Mesodermal cell (in vitro differentiated cells): Measurements from ENCODE around the gene MYO5B.
"Not testable (repeated sequence)": the region's sequence is repeated elsewhere in the genome, so short reads cannot be mapped to it uniquely, and the experiment has no call there.

ENCODE experiments used
- H3K27ac ChIP-seq: 2 replicates; pipeline ENCODE4 v1.7.0; 2013; ENCODE audit warnings: mild to moderate bottlenecking, low read depth, low read length, moderate library complexity; ENCODE audit not compliant: severe bottlenecking
- H3K36me3 ChIP-seq: 2 replicates; pipeline ENCODE4 v1.7.1; 2013; ENCODE audit warnings: mild to moderate bottlenecking, low read length, moderate library complexity; ENCODE audit not compliant: control insufficient read depth, insufficient read depth
- H3K4me1 ChIP-seq: one replicate; pipeline ENCODE4 v1.7.1; 2013; ENCODE audit warnings: mild to moderate bottlenecking, low read length; ENCODE audit not compliant: insufficient read depth, control insufficient read depth, poor library complexity, severe bottlenecking
- H3K4me3 ChIP-seq: 2 replicates; pipeline ENCODE4 v1.7.0; 2013; ENCODE audit warnings: low read length, control low read depth, mild to moderate bottlenecking; ENCODE audit not compliant: insufficient read depth, poor library complexity, severe bottlenecking; ENCODE audit errors: extremely low read depth
- H3K9me3 ChIP-seq: 2 replicates; pipeline ENCODE4 v1.7.1; 2013; ENCODE audit warnings: mild to moderate bottlenecking, low read length, moderate library complexity; ENCODE audit not compliant: control insufficient read depth
- WGBS, 2 experiments: methylation state at CpG; one replicate each; pipeline ENCODE4 v1.1.5; 2013; ENCODE audit warnings: missing lambda C conversion rate in 2 of 2; ENCODE audit not compliant: insufficient coverage in 2 of 2; 5-methylcytosine and 5-hydroxymethylcytosine counted together

Gene MYO5B

DNA sequence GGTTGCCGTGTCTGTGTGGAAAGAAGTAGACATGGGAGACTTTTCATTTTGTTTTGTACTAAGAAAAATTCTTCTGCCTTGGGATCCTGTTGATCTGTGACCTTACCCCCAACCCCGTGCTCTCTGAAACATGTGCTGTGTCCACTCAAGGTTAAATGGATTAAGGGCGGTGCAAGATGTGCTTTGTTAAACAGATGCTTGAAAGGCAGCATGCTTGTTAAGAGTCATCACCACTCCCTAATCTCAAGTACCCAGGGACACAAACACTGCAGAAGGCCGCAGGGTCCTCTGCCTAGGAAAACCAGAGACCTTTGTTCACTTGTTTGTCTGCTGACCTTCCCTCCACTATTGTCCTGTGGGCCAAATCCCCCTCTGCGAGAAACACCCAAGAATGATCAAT, 394.5 kb downstream of the MYO5B start:
- peaks cover 47% of the 10 kb centered on the region for H3K36me3 ChIP-seq
- H3K9me3 ChIP-seq, H3K27ac ChIP-seq, H3K4me3 ChIP-seq, H3K4me1 ChIP-seq: not testable (repeated sequence)
- WGBS, 2 experiments: 80% methylated on average over 1 of the region's 5 CpGs; no CpG with 5 or more reads in 1 of the 2 experiments

DNA sequence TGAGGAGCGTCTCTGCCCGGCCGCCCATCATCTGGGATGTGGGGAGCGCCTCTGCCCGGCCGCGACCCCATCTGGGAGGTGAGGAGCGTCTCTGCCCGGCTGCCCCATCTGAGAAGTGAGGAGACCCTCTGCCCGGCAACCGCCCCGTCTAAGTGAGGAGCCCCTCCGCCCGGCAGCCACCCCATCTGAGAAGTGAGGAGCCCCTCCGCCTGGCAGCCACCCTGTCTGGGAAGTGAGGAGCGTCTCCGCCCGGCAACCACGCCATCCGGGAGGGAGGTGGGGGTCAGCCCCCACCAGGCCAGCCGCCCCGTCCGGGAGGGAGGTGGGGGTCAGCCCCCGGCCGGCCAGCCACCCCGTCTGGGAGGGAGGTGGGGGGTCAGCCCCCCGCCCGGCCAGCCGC, 395.1 kb downstream of the MYO5B start:
- H3K27ac ChIP-seq, H3K4me1 ChIP-seq, H3K9me3 ChIP-seq, H3K4me3 ChIP-seq: not testable (repeated sequence)
- H3K36me3 ChIP-seq: peaks cover 47% of the 10 kb centered on the region
- WGBS, 2 experiments: 87 to 100% methylated on average over 3 to 6 of the region's 29 CpGs

DNA sequence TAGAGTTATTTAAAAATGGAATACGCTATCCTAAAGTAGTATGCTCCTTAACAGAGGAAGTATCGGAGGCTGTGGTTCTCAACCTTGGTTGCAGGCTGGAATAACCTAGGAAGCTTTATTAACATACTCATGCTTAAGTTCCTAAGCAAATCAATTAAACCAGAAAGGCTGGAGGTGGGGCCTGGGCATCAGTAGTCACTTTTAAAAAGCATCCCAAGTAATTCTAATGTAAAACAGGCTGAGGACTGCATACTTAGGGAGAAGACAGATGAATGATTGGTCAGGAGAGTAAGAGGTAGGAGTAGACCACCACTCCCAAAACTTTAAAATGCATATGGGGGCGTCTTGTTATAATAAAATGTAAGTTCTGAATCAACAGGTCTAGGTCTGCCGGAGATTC, 396.9 kb downstream of the MYO5B start:
- Histone ChIP-seq H3K27ac (no peak overlapping the region), H3K36me3 (peaks cover 60% of the 10 kb centered on the region), H3K9me3 (no peaks in the 10 kb centered on the region), H3K4me1 (no peaks in the 10 kb centered on the region), H3K4me3 (no peak overlapping the region)
- no CpG with 5 or more reads among the region's 4 CpGs for WGBS, 2 experiments

DNA sequence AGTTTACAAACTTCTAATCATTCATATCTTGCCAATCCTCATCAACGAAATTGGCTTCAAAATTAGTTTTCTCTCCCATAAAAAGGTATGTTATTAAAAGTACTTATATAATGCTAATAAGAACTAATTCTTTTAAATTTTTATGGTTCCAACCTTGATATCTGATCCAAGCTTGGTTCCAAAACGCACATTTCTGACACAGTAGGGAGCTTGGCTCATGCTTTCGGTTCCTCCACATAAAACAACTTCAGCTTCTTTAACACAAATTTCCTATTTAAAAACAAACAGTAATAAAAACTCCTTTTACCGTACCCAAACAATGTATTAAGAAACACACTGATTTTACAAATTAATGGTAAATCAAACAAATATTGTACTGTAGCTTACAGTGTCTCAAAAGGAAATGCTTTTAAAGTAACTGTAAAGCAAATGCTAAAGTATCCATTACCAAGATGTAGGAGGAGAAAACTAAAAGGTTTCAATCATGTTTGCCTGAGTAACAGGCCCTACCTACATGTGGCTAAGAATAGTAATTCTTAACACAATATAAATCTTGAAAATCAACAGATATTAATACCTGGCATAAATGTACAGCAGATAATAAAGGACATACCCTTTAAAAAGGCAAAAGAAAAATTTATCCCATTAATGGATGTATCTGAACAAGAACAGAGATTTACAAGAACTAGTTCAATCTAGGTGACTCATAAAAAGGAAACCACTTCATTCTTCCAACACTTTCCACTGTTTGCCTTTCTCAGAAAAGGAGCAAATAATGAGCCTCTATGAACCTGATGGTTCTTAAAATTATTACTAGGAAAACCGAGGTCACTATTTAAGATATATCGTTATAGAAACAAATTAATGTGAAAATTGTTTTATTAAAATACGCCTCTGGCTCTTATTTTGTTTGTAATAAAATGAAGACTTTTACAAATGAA, 399.1 kb downstream of the MYO5B start:
- H3K4me1 ChIP-seq: no peaks in the 10 kb centered on the region
- H3K36me3 ChIP-seq: peaks cover 59% of the 10 kb centered on the region
- 72 to 95% methylated on average over 2 of the region's 7 CpGs for WGBS, 2 experiments
- H3K27ac ChIP-seq: no peak overlapping the region
- H3K4me3 ChIP-seq: no peak overlapping the region
- H3K9me3 ChIP-seq: no peaks in the 10 kb centered on the region

DNA sequence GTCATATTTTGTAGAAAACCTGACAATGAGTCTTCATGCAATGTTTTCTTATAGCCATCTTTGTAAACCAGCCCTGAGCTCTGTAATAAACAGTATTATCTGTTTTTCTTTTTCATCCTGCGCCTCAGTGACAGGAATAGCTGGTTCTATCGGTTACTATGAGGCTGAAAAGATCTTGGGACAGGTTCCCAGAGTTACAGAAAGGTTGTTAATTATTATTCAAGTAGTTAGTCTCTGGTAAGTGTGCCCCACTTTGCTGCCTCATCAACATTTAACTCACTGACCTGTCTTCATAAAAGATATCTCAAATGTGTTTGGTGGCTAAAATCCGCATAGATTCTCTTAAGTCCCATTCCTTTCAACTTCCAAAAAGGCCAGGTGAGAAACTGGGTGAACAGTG, 400.2 kb downstream of the MYO5B start:
- WGBS, 2 experiments: no CpG with 5 or more reads among the region's 3 CpGs

DNA sequence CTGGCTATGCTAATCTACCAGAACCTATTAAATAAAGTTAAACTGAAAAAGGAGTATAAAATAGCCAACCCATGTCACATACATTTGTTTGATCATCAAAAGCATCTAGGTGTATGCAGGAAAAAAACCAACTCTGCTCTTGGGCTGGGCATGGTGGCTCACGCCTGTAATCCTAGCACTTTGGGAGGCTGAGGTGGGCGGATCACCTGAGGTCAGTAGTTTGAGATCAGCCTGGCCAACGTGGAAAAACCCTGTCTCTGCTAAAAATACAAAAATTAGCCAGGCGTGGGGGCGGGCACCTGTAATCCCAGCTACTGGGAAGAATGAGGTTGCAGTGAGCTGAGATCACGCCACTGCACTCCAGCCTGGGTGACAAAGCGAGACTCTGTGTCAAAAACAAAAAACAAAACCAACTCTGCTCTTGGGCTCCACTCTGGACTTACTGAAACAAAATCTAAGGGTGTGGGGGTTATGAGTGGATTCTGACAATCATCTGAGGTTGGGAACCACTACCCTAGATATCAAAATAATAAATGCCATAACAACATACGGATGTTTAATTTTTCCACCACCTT, 405.3 kb downstream of the MYO5B start:
- H3K36me3 ChIP-seq: peaks cover 82% of the 10 kb centered on the region

More for the DNA sequence above, 400.2 kb downstream of the MYO5B start:
- Histone ChIP-seq H3K4me1 (no peaks in the 10 kb centered on the region), H3K36me3 (peaks cover 71% of the 10 kb centered on the region), H3K4me3 (no peak overlapping the region), H3K9me3 (no peaks in the 10 kb centered on the region), H3K27ac (no peak overlapping the region)

DNA sequence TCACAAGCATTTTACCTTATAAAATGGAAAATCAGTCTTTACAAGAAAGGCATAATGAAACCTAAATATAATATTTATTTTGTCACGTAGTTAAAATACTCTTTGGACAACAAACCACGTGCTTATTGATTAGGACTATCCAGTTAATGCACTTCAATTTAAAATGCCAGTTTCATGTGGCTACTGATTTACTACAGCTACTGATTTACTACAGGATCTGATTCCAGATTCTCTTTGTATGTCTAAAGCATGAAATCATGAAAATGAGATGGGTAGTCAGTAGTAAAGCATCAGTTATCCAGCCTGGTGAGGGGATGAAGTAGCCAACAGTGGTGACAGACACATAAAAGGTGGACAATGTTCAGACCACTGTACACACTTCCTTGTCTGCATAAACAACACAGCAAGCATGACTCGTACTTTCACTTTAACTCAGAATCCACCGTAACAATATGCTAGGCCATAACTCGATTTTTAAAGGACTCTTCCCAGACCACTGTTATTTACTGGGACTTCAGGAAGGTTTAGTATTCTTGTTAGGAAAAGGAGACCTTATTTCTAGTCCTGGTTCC, 406.5 kb downstream of the MYO5B start:
- no peak overlapping the region for H3K4me3 ChIP-seq
- no peaks in the 10 kb centered on the region for H3K4me1 ChIP-seq
- WGBS, 2 experiments: 100% methylated on average over 2 of the region's 5 CpGs; no CpG with 5 or more reads in 1 of the 2 experiments
- no peaks in the 10 kb centered on the region for H3K9me3 ChIP-seq
- peaks cover 82% of the 10 kb centered on the region for H3K36me3 ChIP-seq
- H3K27ac ChIP-seq: no peak overlapping the region

More for the DNA sequence above, 405.3 kb downstream of the MYO5B start:
- 91 to 92% methylated on average over 6 to 7 of the region's 8 CpGs for WGBS, 2 experiments
- H3K9me3 ChIP-seq, H3K4me3 ChIP-seq, H3K27ac ChIP-seq, H3K4me1 ChIP-seq: not testable (repeated sequence)

DNA sequence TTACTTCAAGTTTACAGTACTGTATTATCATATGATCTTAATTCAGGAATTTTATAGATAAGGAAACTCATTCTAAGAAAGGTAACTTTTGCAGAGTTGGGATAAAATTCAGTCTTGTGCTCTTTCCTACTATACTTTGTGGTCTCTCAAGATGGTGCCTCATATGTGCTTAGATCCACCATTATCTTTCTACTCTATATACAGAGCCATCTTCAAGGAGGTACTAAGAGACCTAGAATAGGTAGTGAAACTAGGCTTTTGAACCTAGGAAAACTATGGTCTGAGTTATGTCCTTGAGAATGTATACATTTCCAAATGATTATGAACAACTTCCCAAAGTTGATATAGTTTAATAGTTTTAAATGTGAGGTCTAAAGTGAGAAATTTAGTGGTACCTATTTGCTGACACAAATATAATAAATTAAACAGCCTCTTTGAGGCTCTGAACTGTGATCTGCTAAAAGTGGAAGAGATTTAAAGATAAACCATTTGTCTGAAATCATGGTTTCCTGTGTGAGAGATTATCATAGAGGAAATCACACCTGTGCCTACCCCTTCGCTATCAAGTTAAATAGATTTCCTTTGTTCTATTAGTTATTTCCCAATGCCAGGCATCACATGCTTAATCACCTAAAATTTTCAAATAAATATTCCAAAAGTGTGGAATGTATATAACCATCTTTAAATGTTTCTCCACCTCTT, 408.8 kb downstream of the MYO5B start:
- peaks cover 82% of the 10 kb centered on the region for H3K36me3 ChIP-seq
- H3K4me1 ChIP-seq: no peaks in the 10 kb centered on the region
- no peak overlapping the region for H3K4me3 ChIP-seq
- no peak overlapping the region for H3K27ac ChIP-seq
- H3K9me3 ChIP-seq: no peaks in the 10 kb centered on the region
- no CpG with 5 or more reads among the region's 1 CpG for WGBS, 2 experiments

DNA sequence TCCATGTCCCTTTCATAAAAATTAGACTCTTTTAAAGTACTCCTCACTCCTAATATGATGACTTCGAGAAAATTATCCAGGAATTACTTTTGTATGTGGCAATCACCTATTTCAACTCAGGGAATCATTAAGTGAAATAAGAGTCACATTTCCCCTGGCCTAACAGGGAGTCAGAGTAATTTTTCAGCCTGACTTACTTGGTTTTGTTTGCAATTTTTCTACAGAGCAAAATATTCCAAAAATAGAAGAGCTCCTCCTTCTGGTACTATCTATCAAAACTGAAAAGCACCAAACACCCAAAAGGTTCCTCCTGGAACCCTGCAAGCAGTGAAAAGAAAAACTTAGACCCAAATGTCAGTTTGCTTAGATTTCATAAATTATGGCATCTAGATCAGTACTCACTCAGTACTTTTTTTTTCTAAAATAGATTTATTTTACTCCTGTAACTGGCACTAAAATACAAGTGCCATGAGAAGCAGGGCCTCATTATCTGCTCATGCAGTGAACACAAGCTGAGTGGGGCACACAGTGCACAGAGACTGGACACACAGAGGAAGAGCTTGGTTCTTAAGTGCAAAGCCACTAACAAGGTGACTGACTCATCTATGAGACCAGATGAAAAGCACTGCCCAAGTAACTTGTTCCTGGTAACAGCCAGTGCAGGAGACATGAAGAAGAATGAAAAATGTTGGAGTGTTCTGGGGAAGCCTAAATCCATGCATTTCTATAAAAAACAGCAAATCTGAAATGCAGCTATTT, 410.3 kb downstream of the MYO5B start:
- 100% methylated on average over 1 of the region's 1 CpG; no CpG with 5 or more reads in 1 of the 2 experiments for WGBS, 2 experiments
- peaks cover 82% of the 10 kb centered on the region for H3K36me3 ChIP-seq
- H3K4me1 ChIP-seq: no peaks in the 10 kb centered on the region

DNA sequence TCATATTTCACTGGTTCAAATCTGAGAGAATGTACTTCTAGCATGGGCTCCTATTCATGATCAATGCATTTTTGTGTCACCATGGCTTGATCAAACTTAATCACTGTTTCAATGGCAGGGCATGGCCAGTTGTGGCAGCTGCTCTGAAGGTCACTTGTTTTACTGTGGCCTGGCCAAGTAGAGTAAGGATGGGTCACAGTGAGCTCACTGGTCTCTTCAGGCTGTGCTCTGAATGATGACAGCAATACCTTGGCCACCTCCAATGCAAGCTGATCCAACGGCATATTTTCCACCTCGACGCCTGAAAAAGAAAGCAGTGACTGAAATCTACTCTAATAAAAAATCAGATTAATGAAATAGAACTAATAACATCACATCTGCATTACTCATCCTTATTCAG, 411.3 kb downstream of the MYO5B start:
- no CpG with 5 or more reads among the region's 3 CpGs for WGBS, 2 experiments
- Histone ChIP-seq H3K36me3 (peaks cover 81% of the 10 kb centered on the region), H3K9me3 (peaks cover 12% of the 10 kb centered on the region)
- not testable (repeated sequence) for H3K27ac ChIP-seq, H3K4me1 ChIP-seq, H3K4me3 ChIP-seq

More for the DNA sequence above, 410.3 kb downstream of the MYO5B start:
- Histone ChIP-seq H3K9me3 (peaks cover 5% of the 10 kb centered on the region), H3K27ac (no peak overlapping the region), H3K4me3 (no peak overlapping the region)
